DMS79 (cell line): Measurements from ENCODE around the gene TCERG1L.
"Not testable (repeated sequence)": the region's sequence is repeated elsewhere in the genome, so short reads cannot be mapped to it uniquely, and the experiment has no call there.

ENCODE experiments used
- DNase-seq: peaks from one replicate; lab custom pipeline; 2025; lab: John Stamatoyannopoulos, UW

TCERG1L gene

DNA sequence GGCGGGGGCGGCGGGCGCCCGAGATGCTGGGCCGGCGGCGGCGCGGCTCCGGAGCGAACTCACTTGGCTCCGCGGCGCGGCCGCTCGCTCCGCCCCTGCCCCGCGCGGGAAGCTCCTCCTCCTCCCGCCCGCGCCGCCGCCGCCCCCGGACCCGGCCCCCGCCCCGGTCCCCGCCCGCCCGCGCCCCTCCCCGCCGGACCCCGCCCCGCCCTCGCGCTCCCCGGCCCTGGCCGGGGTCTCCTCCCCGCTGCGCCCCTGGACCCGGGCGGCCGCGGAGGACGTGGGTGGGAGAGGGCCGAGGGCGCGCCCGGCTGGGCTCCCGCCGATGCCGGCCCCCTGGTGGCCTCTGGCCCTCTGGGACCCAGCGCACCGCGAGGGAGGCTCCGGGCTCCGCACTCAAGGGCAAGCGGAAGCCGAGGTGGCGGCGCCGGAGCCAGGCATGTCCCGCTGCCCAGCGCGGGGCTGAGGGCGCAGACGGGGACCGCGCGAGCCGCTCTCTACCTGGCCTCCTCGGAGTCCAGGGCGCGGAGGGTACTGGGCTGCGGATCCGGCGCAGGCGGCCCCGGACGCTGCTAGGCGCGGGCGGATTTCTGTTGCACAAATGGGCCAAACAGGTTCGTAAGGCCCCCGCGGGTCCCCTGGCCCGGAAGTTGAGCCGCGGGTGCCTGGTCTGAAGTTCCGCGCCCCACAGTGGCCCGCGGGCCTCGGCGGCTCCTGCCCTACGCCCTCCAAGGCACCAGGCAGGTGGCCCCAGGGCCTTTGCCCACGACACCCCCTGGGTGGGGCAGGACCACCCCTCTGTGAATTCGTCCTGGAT is at the start of gene TCERG1L:
Gene TCERG1L, minus strand, starts transcription at position 61 of the 817 bp plus-strand sequence. CDS start 86 bp downstream, outside the sequence.
- no peak for DNase-seq

- DNase-seq: no peak
These were observed 47.4 kb upstream of the TCERG1L start for GRCh38 chr10:131358741-131359442.

DNA sequence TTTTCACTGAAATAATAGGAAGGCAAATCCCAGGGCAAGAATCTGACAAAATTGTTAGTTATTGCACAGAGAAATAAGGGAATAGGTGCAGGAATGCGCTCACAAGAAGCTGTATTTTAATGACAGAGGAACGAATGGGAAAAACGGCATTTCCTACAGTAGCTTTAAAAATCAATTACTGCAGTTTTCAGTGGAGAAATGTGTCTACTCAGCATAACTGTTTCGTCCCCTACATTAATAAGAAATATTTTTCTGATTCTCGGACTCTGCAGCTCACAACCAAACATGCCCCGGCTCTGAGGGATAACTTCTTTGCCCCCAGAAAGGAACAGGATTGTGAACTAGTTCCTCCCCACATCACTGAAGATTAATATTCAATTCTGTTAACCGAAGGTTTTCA is 44.9 kb upstream of the TCERG1L start:
- no peak for DNase-seq

DNA sequence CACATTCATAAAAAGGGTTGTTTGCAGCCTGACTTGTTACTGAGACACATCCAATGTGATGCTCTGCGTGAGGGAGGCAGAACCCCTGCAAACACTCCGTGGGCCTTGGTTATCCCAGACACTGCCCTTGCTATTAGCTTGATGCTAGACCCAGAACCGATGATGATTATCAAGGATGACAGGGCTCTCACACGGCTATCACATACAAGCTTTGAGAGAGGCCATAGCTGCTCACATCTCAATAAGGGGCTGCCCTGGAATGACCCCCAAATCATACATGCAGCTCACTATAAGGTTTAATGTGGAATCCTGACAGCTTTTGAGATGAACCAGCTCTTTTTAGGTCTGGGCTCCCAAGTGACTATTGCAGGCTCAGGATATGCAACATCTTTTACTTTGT is 44.4 kb upstream of the TCERG1L start:
- DNase-seq: no peak

- DNase-seq: no peak
These were observed 43.5 kb upstream of the TCERG1L start for GRCh38 chr10:131355056-131355455.

DNA sequence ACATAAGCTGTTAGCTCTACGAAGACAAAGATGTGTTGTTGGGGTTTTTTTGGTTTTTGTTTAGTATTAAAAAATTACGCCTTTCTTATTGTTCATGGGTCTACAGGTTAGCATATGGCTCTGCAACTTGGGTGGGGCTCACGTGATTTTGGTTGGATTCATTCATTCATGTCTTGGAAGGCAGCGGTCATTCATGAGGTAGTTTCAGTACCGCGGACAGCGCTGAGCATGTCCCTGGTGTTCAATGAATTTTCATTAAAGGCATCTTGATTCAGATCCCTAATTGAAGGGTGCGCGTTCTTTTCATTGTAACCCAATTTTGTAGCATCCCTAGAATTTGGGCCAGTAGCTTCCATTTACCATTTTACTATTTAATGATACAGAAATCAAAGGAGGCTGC is 42.9 kb upstream of the TCERG1L start:
- DNase-seq: no peak

GRCh38 chr10:131352765-131353290 is 41.3 kb upstream of the TCERG1L start:
- no peak for DNase-seq

GRCh38 chr10:131350660-131351059 is 39.1 kb upstream of the TCERG1L start:
- no peak for DNase-seq

GRCh38 chr10:131350245-131350644 is 38.7 kb upstream of the TCERG1L start:
- no peak for DNase-seq

DNA sequence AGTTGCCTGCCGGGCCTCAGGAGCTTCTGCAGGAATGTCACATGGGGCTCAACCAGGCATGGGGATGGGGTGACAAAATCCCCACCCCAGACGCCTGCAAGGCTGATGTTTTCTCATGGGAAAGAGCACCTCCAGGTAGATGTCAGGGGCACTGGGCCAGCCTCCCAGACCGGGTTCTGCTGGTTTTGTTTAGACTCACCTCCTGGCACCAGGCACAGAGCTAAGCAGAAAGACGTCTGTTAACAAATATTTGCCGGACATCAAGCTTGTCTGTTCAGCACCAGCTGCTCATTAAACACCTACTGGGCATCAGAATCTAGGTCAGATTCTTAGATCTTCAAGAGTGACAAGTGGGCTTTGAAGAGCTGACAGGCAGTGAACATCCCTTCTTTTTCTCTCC is 34.9 kb upstream of the TCERG1L start:
- no peak for DNase-seq

- no peak for DNase-seq
These were observed 34.2 kb upstream of the TCERG1L start for GRCh38 chr10:131345691-131346090.

GRCh38 chr10:131344747-131345146 is 33.2 kb upstream of the TCERG1L start:
- DNase-seq: no peak

GRCh38 chr10:131337741-131338140 is 26.2 kb upstream of the TCERG1L start:
- DNase-seq: no peak

- DNase-seq: no peak
These were observed 21.3 kb upstream of the TCERG1L start for GRCh38 chr10:131332821-131333220.

DNA sequence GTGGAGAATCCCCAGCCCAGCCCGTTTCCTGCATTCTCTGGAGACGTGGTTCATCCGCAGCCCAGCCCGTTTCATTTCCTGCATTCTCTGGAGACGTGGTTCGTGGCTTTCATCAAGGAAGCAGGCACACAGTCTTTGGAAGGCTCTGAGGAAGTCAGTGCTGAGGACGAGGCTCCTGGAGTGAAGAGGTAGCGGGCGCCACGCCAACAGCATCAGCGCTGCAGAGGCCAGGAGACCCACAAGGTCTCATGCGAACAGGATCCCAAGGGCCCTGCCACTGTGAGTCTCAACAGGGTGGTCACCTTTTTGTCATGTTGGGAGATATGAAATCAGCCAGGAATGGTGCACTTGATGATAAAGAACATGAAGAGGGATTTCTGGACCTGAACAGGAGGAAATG is 12.4 kb upstream of the TCERG1L start:
- no peak for DNase-seq

DNA sequence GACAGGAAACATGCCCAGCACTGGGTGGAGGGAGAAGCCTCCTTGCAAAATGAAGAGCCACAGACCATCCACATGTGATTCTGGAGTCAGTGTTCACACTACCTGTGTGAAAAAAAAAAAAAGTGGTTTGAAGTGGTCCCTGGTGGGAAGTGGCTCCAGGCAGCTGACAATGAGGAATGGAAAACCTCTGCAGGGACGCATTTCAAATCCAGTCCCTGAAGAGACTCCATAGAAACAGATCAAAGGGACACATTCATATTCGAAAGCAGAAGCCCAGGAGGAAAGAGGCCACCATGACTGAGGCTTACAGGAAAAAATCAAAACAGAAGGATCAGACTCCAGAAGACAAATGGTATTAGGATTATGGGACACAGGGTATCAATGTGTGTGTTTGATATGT is 11.5 kb upstream of the TCERG1L start:
- no peak for DNase-seq

GRCh38 chr10:131322575-131322974 is 11.1 kb upstream of the TCERG1L start:
- DNase-seq: not testable (repeated sequence)

GRCh38 chr10:131320860-131321604 is 9.5 kb upstream of the TCERG1L start:
- DNase-seq: no peak

DNA sequence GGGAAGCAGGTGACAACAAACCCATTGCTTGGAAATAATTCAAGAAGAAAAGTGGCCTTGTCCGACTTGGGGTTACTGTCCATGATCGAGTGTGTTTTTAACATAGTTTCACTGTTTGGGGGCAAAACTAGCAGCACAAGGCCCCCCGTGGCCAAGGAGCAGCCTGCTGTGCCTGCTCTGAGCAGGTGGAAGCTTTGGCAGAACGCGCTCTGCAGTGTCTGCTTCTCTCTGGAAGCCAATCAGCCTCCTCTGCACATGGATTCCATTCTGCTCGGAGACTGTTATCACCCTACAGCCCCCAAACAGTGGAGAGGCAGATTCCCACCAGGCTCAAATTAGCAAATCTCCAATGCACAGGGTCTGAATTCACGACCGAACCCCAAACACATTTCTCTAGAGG is 7.3 kb upstream of the TCERG1L start:
- DNase-seq: no peak

DNA sequence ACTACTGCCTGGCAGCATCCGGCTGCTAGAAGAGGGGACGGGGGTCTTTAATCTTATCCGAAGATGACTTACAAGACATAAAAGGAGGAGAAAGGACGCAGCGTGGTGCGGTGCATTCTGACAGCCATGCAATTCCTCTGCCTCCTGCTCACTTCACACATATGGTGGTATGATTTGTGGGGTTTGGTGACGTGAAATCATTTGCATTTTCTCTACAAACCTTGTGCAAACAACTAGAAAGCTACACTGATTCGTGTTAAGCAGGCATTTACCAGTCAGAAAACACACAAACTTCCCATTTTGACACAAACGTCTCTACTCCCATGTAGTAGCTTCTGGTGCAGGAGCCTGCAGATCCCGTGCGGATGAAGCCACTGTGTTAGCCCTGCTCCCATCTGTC is 6.8 kb upstream of the TCERG1L start:
- no peak for DNase-seq

- DNase-seq: no peak
These were observed 5.0 kb upstream of the TCERG1L start for GRCh38 chr10:131316321-131317075.

DNA sequence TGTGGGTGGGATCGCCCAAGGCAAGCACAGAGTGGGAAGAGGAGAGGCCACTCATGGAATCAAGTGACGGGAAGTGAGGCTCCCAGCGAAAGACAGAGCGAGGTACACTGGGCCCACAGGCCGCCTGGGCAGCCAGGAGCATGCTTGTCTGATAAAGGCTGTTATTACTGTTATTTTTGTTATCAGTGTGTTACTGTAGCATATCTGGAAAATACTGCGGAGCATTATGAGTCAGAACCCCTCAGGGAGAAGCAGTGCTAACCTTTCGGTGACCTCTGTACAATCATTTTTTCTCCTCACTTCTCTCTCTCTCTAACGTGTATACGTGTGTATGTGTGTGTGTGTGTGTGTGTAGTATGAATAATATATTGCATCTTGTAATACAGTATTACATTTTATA is 3.8 kb upstream of the TCERG1L start:
- no peak for DNase-seq
